ENCODE data around the gene KCNA10.

The KCNA10 gene

DNA sequence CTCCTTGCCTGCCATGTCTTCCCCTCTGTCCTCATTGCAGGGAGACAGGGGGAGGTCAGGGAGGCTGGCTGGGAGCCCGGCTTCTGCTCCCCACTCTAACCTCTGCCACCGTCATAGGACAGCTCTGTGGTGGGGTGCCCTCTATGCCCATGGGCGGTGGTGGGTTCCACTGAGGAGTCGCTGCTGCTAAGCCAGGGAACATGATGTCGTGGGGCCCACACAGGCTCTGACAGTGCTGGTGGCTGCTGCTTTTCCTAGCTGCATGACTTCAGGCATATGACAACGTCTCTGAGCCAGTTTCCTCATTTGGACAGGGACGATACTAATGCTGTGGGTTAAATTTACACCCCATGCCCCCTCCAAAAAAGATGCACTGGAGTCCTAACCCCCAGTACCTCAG, 14.7 kb downstream of the KCNA10 start:
- no peak for TF ChIP-seq CTCF (IDR thresholded peaks at IDR 0.05; ENCODE audit: insufficient read depth, low read depth, low read length, missing control alignments)
- no peak overlapping the region for H3K4me3 ChIP-seq (ENCODE audit: low read depth, low read length)
- no peak for DNase-seq (ENCODE audit: low read depth)

DNA sequence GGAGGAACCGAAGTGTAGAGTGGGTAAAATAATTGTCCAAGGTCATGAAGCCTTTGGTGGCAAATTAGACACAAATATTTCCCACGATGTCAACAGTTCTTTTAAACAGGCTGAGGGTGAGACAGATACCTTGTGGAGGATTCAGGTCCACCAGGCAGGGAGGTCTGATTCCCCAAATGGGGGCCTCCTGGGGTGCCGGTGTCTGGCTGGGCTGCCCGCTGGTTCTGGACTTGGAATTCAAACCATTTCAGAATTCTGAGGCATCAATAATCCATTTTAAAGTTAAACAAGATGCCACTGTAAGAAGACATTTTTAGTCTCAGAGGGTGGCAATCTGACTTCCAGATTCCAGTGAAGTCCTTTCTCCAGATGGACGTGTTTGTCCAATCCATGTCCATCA, 15.5 kb downstream of the KCNA10 start:
- DNase-seq (ENCODE audit: low read depth): no peak
- H3K4me3 ChIP-seq (ENCODE audit: low read depth, low read length): no peak overlapping the region
- TF ChIP-seq CTCF (IDR thresholded peaks at IDR 0.05; ENCODE audit: insufficient read depth, low read depth, low read length, missing control alignments): no peak

- DNase-seq (ENCODE audit: low read depth): no peak
- TF ChIP-seq CTCF (IDR thresholded peaks at IDR 0.05; ENCODE audit: insufficient read depth, low read depth, low read length, missing control alignments): no peak
- H3K4me3 ChIP-seq (ENCODE audit: low read depth, low read length): no peak overlapping the region
Measured at GRCh38 chr1:110502402-110503151, 16.4 kb downstream of the KCNA10 start.

DNA sequence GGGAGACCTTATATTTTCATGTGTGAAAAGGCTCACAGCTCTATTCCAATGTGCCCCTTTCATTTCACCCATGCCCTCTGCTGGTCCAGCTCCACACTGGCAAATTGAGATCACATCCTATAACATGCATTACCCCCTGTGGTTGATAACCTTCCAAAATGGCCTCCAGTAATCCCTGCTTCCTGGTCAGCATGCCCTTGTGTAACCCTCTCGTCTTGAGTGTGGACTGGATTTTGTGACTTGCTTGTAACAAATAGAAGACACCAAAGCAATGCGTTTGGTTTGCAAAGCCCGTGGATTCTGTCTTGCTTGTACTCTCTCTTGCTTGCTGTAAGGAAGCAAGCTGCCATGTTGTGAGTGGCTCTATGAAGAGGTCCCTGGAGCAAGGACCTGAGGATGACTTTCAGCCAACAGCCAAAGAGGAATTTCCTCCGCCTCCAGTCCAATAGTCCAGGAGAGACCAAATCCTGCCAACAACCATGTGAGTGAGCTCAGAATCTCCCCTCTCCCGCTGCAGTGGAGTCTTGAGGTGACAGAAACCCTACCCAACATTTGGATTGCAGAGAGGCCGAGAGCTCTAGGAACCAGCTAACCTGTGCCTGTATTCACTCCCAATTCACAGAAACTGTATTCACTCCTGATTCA, 17.4 kb downstream of the KCNA10 start:
- DNase-seq (ENCODE audit: low read depth): no peak
- TF ChIP-seq CTCF (IDR thresholded peaks at IDR 0.05; ENCODE audit: insufficient read depth, low read depth, low read length, missing control alignments): no peak
- no peak overlapping the region for H3K4me3 ChIP-seq (ENCODE audit: low read depth, low read length)

GRCh38 chr1:110498270-110498669, 20.7 kb downstream of the KCNA10 start:
- H3K4me3 ChIP-seq (ENCODE audit: low read depth, low read length): no peak overlapping the region
- TF ChIP-seq CTCF (IDR thresholded peaks at IDR 0.05; ENCODE audit: insufficient read depth, low read depth, low read length, missing control alignments): no peak
- DNase-seq (ENCODE audit: low read depth): no peak

DNA sequence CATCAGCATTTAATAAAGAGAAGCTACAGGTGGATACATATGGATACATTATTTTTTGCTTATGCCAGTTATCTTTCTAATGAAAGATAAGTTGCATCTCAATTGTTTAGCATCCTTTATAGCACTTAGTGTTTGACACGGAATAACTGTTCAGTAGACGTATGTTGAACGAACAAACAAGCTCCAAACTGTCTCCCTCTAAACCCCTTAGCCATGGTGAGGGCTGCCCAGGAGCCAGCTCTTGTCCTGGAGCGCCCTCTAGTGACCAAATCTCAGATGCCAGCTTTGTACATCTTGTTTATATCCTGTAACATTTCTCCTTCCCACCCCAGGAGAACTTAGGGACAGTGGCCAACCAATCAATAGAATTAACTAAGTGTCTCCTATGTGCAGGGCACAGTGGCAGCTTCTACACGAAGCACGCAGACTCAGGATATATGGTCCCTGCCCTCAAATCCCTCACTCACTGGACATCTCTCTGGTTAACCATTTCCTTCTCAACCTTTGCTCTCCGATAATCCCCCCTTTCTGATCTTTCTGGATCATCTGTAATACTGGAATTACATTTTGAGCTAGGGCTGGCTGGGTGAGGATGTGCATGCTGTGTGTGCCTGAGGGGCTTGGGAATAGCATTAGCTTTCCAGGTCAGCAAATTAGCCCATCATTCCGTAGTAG, 22.9 kb downstream of the KCNA10 start:
- peak; percentile 78 for DNase-seq (ENCODE audit: low read depth)
- no peak overlapping the region for H3K4me3 ChIP-seq (ENCODE audit: low read depth, low read length)
- peak; percentile 87 for TF ChIP-seq CTCF (IDR thresholded peaks at IDR 0.05; ENCODE audit: insufficient read depth, low read depth, low read length, missing control alignments)

Measured in GM12865 (cell line).